ENCODE results near the gene KCND2.
"Not testable (repeated sequence)": the region's sequence is repeated elsewhere in the genome, so short reads cannot be mapped to it uniquely, and the experiment has no call there.

Gene KCND2

GRCh38 chr7:120587243-120587642, 314.3 kb downstream of the KCND2 start:
- DNase-seq (ENCODE audit: low read depth) = no peak

GRCh38 chr7:120588416-120588815, 315.4 kb downstream of the KCND2 start:
- no peak for DNase-seq (ENCODE audit: low read depth)

GRCh38 chr7:120588862-120589261, 315.9 kb downstream of the KCND2 start:
- DNase-seq (ENCODE audit: low read depth) = no peak

GRCh38 chr7:120600607-120601006, 327.6 kb downstream of the KCND2 start:
- no peak for DNase-seq (ENCODE audit: low read depth)

- DNase-seq (ENCODE audit: low read depth) = no peak
Observed at GRCh38 chr7:120603366-120603765, 330.4 kb downstream of the KCND2 start.

GRCh38 chr7:120609136-120609753, 336.3 kb downstream of the KCND2 start:
- no peak for DNase-seq (ENCODE audit: low read depth)

- DNase-seq (ENCODE audit: low read depth) = no peak
Observed at GRCh38 chr7:120611975-120612374, 339.0 kb downstream of the KCND2 start.

- no peak for DNase-seq (ENCODE audit: low read depth)
Observed at GRCh38 chr7:120615703-120616102, 342.7 kb downstream of the KCND2 start.

GRCh38 chr7:120617275-120617674, 344.3 kb downstream of the KCND2 start:
- no peak for DNase-seq (ENCODE audit: low read depth)

GRCh38 chr7:120628251-120628650, 355.3 kb downstream of the KCND2 start:
- no peak for DNase-seq (ENCODE audit: low read depth)

GRCh38 chr7:120639884-120640283, 366.9 kb downstream of the KCND2 start:
- no peak for DNase-seq (ENCODE audit: low read depth)

GRCh38 chr7:120645966-120646365, 373.0 kb downstream of the KCND2 start:
- no peak for DNase-seq (ENCODE audit: low read depth)

- DNase-seq (ENCODE audit: low read depth) = no peak
Observed at GRCh38 chr7:120654241-120654640, 381.3 kb downstream of the KCND2 start.

- DNase-seq (ENCODE audit: low read depth) = no peak
Observed at GRCh38 chr7:120658516-120658915, 385.5 kb downstream of the KCND2 start.

GRCh38 chr7:120662291-120662690, 389.3 kb downstream of the KCND2 start:
- no peak for DNase-seq (ENCODE audit: low read depth)

- no peak for DNase-seq (ENCODE audit: low read depth)
Observed at GRCh38 chr7:120665068-120665467, 392.1 kb downstream of the KCND2 start.

- DNase-seq (ENCODE audit: low read depth) = no peak
Observed at GRCh38 chr7:120675076-120675475, 402.1 kb downstream of the KCND2 start.

- no peak for DNase-seq (ENCODE audit: low read depth)
Observed at GRCh38 chr7:120677535-120677934, 404.6 kb downstream of the KCND2 start.

GRCh38 chr7:120680985-120681384, 408.0 kb downstream of the KCND2 start:
- DNase-seq (ENCODE audit: low read depth) = no peak

- no peak for DNase-seq (ENCODE audit: low read depth)
Observed at GRCh38 chr7:120684463-120684862, 411.5 kb downstream of the KCND2 start.

- no peak for DNase-seq (ENCODE audit: low read depth)
Observed at GRCh38 chr7:120691915-120692314, 418.9 kb downstream of the KCND2 start.

- no peak for DNase-seq (ENCODE audit: low read depth)
Observed at GRCh38 chr7:120695848-120696247, 422.9 kb downstream of the KCND2 start.

- DNase-seq (ENCODE audit: low read depth) = no peak
Observed at GRCh38 chr7:120700796-120701195, 427.8 kb downstream of the KCND2 start.

GRCh38 chr7:120702408-120702807, 429.4 kb downstream of the KCND2 start:
- DNase-seq (ENCODE audit: low read depth) = not testable (repeated sequence)
